Measurements from ENCODE around the gene CDH18.

The CDH18 gene

DNA sequence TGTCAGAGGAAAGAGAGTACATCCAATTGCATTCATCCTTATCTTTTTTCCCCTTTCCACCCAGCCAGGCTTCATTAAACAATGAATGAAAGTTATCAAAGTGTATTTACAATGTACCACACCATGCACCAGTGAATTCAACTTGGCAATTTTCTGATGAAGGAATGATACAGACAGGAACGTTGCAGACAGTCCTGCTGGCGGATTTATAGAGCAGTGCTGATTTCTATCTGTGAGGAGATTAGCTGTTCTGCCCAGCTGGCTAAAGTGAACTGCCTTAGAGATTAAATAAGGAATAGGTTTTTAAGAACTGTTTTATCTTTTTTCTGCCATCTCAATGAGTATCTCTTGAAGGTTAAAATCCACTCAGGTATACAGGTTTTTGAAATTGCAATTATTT lies 403.9 kb downstream of the CDH18 start:
- no peak for DNase-seq (ENCODE audit: low read depth)

DNA sequence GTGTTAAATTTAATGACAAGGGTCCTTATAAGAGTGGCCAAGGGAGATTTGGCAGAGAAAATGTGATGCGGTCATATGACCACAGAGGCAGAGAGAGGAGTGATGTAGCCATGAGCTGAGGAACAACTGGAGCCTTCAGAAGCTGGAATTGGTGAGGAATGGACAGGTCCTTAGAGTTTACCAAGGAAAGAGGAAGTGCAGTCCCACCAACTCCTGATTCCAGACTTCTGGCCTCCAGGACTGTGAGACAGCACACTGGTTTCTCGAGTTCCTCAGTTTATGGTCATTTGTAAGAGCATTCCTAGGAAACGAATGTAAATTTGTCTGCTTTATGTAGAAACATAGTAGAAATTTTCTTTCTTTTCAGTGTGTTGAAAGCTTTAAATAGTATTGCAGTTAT lies 410.1 kb downstream of the CDH18 start:
- no peak for DNase-seq (ENCODE audit: low read depth)

DNA sequence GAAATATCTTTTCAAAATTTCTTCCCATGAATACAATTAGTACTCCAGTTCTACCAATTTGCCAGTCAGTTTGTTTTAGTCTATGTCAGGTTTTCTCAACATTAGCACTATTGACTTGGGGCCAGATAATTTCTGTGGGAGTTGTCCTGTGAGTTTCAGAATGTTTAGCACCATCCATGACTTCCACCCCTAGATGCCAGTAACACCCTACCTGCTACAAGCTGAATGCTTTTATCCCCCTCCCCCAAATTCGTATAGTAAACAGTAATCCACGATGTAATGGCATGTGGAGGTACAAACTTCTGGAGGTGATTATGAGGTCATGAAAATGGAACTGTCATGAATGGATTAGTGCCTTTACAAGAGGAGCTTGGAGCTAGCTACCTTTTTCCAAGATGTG lies 420.0 kb downstream of the CDH18 start:
- DNase-seq (ENCODE audit: low read depth), result no peak

DNA sequence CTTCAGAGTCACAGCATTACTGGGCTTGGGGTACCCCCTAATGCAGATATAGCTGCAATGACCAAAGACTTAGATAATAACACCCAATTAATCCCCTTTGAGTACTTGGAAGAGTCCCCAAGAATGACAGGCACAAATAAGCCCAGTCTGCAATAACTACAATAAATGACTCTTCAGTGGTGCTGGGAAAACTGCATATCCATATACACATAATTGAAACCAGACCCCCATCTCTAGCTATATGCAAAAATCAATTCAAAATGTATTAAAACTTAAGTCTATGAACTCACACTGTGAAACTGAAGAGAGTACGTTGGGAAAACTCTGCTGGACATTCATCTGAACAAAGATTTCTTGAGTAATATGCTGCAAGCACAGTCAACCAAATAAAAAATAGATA lies 422.5 kb downstream of the CDH18 start:
- no peak for DNase-seq (ENCODE audit: low read depth)

DNA sequence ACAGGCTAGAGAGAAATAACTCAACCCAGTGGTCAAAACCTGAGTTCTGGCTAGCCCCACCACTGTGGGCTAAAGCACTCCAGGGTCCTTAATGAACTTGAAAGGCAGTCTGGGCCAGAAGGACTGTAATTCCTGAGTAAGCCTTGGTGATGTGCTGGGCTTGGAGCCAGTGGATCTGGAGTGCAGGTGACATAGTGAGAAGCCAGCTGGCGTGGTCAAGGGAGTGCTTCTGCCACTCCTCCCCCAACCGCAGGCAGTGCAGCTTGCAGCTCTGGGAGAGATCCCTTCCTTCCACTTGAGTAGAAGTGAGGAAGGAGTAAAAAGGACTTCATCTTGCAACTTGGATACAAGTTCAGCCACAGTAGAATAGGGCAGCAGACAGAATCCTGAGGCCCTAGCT lies 424.0 kb downstream of the CDH18 start:
- DNase-seq (ENCODE audit: low read depth), result no peak

DNA sequence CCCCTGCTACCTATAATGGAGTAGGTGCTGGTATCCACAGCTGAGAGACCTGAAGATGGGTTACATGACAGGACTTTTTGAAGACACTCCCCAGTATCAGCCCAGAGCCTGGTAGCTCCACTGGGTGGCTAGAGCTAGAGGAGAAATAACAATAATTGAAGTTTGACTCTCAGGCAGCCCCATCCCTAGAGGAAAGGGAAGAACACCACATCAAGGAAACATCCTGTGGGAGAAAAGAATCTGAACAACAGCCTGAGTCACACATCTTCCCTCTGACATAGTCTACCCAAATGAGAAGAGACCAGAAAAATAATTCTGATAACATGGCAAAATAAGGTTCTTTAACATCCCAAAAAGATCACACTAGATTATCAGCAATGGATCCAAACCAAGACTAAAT lies 432.1 kb downstream of the CDH18 start:
- DNase-seq (ENCODE audit: low read depth), result no peak

DNA sequence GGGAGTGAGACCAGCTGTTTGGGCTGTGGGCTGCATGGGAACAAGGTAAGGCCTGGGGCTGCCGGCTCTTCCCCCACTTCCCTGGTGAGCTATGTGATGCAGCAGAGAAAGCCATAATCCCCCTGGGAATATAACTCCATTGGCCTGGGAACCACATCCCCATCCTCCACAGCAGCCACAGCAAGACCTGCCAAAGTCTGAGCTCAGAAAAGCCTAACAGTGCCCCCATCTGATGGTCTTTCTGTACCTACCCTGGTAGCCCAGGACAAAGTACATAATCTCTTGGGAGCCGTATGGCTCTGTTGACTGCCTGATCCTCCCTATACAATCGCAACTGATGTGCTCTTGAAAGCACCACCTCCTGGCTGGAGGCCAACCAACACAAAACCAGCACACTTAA lies 432.6 kb downstream of the CDH18 start:
- no peak for DNase-seq (ENCODE audit: low read depth)

DNA sequence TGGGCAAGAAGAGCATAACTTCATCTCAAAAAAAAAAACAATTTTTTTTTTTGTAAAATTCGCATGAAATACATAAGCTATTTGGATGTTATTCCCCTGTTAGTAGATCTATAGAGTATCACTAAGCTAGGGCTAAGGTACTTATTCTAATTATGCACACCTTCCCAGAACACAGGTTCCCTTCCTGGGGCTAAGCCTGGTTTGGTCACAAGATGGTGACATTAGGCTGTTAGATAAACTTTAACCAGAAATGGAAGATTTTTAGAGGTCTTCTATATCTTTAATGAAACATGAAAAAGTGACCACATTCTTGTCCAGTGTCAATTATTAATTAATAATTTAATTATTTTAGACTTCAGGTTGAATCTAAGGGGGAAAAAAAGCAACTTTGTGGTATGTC lies 433.5 kb downstream of the CDH18 start:
- DNase-seq (ENCODE audit: low read depth), result no peak

DNA sequence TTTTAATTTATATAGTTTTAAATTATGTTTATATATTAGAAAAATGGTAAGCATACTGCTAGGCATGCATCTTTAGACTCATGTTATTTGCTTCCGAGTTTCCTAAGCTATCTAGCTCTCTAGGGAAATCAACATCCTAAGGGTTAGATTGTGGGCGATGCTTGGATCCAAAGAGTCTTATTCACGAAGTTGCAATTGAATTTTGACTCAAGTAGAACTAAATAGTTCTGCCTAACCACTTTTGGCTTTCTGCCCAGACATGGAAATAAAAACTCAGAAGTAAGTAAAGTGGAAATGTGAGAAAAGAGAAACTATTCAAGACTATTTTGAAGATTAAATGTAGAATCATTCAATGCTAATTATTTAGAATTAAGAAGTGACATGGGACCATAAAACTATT lies 440.4 kb downstream of the CDH18 start:
- no peak for DNase-seq (ENCODE audit: low read depth)

DNA sequence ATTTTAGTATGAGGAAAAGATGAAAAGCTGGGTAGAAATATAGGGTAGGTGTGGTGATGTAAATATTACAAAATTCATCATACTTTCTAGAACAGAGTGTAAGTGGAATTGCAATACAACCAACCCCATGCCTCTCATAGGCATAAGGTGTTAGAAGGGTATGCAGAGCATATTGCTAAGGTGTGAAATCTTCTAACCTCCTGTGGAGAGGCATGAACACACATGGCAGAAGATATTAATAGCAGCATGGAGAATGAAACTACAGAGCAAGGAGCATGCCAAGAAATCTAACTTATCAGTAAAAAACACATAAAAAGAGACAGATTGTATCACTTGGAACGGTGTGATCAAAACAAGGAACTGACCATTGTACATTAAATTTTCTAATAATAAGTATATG lies 441.5 kb downstream of the CDH18 start:
- DNase-seq (ENCODE audit: low read depth), result no peak

DNA sequence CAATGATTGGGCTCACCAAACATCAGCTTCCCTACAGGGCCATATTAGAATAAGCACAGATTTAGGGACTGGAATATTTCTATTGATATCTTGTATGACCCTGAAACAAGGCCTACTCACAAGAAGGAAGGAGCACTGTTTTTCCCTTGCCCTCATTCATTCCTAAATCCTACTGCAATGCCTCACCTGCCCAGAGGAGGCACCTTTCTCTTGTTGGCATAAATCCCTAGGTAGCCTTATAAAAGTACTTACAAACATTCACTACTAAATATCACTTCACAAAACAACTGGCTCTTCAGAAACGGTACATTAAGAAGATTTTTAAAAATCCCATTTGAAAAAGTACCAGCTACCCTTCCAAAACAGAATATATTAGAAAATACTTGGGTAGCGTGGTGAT lies 449.4 kb downstream of the CDH18 start:
- no peak for DNase-seq (ENCODE audit: low read depth)

DNA sequence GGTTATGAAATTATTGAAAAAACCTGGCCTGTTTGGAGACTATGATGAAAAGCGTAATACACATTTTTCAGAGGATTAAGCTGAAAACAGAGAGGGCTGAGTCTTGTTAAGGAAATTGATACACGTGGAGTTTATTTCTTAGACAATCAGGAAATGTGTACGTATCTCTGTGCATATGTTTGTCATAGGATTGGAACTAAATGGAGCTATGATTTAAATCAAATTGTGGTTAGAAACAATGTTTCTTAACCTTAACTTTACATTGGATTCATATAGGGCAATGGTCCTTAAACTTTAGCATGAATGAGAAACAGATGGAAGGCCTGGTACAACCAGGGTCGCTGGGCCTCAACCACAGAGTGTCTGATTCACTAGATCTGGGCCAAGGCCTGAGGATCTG lies 451.6 kb downstream of the CDH18 start:
- DNase-seq (ENCODE audit: low read depth), result no peak

DNA sequence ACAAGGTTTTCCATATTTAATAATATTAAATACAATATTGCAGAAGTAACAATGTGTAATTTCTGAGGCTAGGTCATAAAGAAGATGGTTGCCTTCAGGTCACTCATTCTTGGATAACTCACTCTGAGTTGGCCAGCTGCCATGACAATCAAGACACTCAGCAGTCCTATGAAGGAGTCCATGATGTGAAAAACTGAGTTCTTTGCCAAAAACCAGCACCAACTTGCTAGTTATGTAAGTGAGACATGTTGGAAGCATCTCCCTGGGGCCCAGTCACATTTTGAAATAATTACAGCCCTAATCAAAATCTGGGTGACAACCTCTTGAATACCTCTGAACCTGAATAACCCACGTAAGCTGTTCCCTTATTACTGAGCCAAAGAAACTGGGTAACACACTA lies 453.2 kb downstream of the CDH18 start:
- DNase-seq (ENCODE audit: low read depth), result no peak

DNA sequence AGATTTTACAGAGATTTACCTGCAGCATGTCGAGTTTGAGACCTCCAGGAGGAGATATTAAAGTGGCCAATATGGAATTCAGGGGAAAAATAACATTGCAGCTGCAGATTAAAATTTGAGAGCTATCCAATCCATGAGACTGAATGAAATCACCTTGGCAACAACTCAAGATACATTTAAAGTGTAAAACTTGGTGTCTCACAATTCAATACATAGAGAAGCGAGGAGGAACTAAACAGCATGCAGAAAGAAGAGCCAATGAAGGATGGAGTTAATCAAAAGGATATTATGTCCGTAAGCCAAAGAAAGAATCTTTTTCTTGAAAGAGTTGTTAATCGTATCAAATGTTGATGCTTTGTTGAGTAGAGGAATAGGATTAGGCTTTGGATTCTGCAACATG lies 455.1 kb downstream of the CDH18 start:
- DNase-seq (ENCODE audit: low read depth), result no peak

DNA sequence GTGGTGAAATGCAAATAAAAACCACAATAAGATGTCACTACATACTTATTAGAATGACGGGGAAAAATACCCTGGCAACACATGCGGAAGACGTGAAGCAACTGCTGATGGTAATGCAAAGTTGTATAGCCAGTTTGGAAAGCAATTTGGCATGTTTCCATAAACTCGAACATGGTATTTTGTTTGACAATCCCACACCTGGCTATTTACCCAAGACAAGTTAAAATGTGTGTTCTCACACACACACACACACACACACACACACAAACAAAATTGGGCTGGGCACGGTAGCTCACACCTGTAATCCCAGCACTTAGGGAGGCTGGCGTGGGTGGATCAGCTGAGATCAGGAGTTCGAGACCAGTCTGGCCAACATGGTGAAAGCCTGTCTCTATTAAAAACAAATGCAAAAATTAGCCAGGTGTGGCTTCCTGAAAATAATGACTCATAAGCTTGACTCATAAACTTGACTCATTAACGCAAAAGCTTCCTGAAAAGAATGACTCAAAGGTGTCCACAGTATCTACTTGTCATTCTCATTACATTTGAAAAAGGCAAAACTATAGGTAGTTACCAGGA lies 456.5 kb downstream of the CDH18 start:
- no peak for DNase-seq (ENCODE audit: low read depth)

DNA sequence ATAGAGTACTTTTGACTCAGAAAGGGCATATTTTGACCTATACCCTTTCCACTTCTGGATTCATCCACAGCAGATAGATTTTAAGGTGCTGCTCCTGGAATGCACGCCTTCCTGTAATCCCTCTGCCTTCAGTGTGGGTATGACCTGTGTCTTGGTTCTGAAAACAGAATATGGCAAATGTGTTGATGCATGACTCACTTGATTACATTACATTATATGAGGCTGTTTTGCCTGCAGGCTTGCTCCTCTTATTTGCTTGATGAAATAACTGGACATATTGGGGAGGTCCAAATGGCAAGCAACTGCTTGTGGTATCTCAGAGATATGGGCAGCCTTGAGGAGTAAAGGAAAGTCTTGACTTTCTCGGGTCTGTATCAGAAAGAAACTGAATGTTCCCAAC lies 468.6 kb downstream of the CDH18 start:
- no peak for DNase-seq (ENCODE audit: low read depth)

DNA sequence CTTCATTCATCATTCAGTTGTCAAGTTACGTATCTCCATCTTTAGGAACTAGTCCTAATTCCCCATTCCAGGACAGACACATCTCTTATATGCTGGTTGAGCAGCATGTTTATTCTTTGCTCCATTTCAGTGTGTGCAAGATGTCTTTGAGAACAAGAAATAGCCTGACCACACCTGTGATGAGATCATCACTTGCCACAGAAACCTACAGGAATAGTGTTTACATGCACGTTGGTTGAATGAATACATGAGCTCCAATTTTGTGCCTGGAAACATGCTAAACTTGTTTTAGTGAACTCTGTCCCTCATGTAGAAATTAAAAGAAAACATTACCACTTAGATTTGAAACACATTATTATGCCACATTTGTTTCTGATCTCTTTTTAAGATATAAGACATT lies 489.1 kb downstream of the CDH18 start:
- no peak for DNase-seq (ENCODE audit: low read depth)

DNA sequence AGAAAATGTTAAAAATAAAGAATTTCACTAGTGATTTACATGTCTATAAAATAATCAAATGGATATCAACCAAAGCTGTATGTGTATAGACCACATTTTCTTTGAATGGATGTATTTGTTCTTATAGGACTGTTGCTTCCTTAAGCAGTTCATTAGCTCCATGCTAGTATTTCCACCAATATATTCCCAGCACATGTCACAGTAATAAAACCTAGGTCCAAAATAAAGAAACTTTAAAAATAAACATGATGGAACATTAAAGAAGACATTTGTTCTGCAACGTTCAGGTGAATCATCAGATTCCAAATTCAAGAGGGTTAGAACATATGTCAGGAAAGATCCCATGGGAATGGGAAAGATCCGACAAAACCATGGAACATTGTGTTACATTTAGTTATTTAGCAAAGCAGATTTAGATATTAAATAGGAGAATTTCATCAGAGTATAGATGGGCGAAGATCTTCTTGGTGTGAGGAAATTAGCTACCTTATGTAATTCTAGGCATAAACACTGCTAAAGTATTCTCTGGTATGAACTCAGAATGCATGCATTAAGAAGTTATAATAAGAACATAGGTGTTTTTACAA lies 490.7 kb downstream of the CDH18 start:
- DNase-seq (ENCODE audit: low read depth), result no peak

DNA sequence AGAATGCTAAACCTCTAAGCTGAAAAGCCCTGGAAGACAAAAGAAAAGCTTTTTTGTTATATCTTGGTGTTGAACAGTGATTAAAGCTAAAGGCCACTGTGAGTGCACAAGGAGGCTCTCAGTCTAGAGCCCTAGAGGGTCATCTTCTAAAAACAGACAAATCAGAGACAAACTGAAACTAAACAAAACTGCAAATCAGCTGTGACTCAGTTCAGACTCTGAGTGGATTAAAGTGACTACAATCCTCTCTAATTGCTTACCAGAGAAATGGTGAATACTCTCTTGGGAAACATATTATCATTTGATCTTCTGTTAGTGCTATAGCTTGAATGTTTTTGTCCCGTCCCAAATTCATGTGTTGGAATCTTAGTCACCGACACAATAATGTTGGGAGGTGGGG lies 491.9 kb downstream of the CDH18 start:
- no peak for DNase-seq (ENCODE audit: low read depth)

DNA sequence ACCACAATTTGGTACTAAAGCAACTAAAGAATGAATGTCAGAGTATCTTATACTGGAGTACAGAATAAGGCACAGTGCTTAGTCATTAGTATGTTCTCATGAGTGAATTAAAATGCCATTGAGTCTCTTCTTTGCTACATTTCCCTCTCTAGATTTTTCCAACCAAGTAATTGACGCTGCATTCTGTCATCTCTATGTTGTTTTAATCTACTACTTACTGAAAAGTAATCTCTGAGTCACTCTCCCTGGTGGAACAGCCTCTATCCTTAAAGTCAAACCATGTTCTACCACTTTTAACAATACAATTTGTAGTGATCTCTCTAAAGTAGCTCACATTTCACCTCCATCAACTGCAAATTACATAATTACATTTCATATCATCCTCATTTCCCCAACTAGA lies 495.1 kb downstream of the CDH18 start:
- DNase-seq (ENCODE audit: low read depth), result no peak

DNA sequence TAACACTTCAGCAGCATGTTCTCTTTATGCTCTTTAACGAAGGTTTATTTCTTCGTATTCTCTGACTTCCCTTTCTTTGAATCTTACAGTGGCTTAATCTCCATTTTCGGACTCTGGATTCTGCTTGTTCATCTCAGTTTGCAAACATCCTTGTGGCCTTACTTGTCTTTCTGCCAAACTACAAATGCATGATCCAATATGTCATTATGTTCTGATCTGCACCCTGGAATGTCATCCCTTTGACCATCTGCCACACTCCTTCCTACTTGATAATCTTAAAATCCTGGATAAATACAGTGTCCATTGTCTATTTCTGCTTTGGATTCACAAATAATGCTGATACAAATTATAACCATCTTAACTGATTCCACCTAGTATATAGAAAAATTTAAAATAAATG lies 499.2 kb downstream of the CDH18 start:
- DNase-seq (ENCODE audit: low read depth), result no peak

DNA sequence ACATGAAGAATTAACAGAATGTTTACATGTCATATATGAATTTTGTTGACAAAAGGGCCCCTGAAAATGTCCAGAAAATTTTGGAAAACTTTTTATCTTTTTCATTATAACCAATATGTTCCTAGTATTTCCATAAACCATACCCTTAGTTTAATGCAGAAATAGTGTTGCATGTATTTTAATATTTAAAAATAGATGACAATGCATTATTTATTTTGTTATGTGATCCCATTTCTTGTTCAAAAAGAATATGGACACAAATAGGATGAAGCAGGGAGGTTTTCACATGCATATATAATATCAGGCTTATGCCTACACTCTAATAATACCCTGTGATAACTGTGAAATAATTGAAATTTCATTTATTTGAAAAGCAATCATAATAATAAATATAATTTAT lies 500.5 kb downstream of the CDH18 start:
- no peak for DNase-seq (ENCODE audit: low read depth)

DNA sequence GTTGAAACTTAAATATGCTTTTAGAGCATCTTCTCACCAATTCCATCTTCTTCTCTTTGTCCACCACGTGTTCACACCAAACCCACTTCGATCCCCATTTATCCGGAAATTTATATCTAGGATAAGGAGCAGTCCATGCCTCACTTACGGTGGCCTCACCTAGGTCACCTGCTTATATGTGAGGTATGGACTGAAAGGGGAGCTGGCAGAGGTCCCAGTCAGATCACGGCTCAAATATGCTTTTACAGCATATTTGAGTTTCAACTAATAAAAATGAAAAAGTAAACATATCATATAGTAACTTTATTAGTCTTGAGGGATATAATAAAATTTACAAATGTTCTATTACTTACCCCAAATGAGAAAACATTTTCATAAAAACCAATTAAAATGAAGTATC lies 508.4 kb downstream of the CDH18 start:
- no peak for DNase-seq (ENCODE audit: low read depth)

DNA sequence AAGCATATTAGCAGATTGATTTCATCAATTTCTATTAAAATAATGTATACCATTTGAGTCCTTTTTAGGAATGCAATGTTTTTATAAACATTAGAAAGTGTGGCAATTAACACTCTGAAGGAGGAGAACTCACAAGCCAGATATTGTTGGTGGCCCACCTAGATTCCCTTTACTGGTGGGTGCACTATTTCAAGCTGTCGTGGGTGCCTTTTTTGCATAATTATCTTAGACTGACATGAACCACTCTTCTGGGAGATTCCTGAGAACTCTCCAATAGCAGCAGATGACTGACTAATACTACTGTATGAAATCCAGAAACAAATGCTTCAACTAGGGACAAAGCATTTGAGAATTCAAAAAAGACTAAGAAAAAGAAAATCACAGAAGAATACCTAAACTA lies 526.0 kb downstream of the CDH18 start:
- no peak for DNase-seq (ENCODE audit: low read depth)

DNA sequence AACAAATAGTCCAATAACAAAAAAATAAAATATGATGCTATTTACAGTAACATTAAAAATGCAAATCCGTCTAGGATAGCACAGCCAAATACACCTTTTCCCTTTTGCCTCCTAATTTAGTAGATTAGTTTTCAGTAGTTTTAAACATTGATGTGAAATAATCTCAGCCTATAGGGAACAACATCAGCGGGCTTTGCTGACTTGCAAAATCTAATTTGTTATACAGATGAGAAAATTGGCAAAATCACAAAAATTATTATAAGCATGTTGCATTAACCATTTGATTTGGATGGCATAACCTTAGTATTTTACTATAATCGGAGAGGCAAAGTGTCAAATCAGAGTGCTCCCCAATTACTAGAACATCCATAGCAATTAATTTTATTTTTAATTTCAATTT lies 563.5 kb downstream of the CDH18 start:
- no peak for DNase-seq (ENCODE audit: low read depth)

All from stimulated activated CD4-positive, alpha-beta T cell treated with anti-CD3 and anti-CD28 coated beads, Interleukin-2, amount 100 ng/mL, for 4 hours (primary cell).